Measurements from ENCODE around the gene SLCO3A1.

- TF ChIP-seq POLR2A (IDR thresholded peaks at IDR 0.05) (no peak), CTCF (IDR thresholded peaks at IDR 0.05) (no peak), POLR2AphosphoS5 (IDR thresholded peaks at IDR 0.05; ENCODE audit: insufficient read depth in 1 of 2, low read depth in 1 of 2) (no peak)
Observed at GRCh38 chr15:91895051-91895450, 41.5 kb downstream of the SLCO3A1 start.
